Activated CD4-positive, alpha-beta T cell treated with anti-CD3 and anti-CD28 coated beads for 4 hours (primary cell): ENCODE results near the gene LRWD1.
"Not testable (repeated sequence)": the region's sequence is repeated elsewhere in the genome, so short reads cannot be mapped to it uniquely, and the experiment has no call there.

ENCODE experiments used
- DNase-seq, 2 donors: peaks; one replicate each; pipeline ENCODE4 v3.0.0-alpha.2; 2020

LRWD1 gene

DNA sequence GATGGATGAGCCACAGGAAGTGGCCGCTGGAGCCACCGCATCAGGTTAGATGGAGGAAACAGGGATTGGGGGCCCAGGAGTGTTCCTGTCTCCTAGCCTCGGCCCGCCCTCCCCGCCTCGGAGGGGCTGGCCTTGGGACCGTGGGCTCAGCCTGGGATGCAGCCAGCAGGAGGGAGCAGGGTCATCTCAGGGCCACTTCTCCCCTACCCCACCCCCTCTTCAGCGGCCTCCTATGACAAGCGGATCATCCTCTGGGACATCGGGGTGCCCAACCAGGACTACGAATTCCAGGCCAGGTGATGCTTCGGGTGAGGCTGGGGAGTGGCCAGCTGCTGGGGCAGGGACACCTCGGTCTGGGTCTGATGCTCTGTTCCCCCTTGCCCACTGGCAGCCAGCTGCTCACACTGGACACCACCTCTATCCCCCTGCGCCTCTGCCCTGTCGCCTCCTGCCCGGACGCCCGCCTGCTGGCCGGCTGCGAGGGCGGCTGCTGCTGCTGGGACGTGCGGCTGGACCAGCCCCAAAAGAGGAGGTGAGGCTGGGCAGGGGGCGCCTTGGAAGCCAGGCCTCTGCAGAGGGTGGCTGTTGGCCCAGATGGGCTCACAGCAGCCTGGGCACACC, 4.7 kb downstream of the LRWD1 start:
- DNase-seq, result no peak

DNA sequence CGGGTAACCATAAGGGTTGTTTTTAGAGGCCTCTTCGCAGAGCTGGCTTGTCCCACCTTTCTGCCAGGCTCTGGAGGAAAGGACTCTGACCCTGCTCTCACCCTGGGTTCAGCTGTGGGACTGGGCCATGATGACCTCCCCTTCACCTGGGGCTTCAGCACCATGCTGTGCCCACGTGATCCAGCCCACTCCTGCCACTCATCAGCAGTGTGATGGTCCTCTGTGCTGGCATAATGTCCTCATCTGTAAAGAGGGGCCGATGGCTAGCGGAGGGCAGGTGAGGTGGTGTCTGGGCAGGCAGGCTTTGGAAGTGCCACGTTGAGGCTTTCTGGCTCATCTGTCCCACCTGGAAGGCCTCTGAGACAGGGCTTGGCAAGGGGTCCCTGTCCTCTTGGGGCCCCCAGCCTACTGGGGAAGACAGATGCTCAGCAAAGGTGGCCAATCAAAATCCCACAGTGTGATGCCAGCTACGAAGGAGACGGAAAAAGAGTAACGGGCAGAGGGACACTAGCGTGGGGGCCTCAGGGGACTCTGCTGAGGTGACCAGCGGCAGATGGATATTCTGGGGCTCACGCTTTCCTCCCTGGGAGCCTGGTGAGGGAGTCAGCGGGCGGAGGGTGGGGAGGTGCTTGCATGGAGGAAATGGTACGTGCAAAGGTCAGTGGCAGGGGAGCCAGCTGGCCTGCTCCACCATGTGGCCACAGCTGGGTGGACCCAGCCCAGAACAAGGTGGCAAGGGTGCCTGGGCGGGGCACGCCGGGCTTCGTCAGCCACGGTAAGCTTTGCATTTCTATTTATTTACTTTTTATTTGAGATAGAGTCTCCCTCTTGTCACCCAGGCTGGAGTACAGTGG, 5.4 kb downstream of the LRWD1 start:
- DNase-seq, result no peak

DNA sequence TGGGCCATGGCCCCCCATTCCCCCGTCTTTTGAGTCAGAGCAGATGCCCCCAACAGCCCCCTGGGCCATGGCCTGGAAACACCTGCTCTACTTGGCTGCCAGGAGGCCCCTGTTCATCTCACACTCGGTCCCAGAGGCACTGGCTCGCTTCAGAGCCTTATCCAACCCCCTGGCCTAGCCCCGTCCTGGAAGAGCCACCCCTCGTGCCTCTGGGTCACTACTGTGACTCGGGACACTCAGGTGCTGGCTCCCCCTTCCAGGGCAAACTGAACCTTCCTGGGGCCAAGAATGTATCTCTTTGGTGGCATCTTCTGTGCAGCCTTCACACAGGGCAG, 7.0 kb downstream of the LRWD1 start:
- no peak for DNase-seq

DNA sequence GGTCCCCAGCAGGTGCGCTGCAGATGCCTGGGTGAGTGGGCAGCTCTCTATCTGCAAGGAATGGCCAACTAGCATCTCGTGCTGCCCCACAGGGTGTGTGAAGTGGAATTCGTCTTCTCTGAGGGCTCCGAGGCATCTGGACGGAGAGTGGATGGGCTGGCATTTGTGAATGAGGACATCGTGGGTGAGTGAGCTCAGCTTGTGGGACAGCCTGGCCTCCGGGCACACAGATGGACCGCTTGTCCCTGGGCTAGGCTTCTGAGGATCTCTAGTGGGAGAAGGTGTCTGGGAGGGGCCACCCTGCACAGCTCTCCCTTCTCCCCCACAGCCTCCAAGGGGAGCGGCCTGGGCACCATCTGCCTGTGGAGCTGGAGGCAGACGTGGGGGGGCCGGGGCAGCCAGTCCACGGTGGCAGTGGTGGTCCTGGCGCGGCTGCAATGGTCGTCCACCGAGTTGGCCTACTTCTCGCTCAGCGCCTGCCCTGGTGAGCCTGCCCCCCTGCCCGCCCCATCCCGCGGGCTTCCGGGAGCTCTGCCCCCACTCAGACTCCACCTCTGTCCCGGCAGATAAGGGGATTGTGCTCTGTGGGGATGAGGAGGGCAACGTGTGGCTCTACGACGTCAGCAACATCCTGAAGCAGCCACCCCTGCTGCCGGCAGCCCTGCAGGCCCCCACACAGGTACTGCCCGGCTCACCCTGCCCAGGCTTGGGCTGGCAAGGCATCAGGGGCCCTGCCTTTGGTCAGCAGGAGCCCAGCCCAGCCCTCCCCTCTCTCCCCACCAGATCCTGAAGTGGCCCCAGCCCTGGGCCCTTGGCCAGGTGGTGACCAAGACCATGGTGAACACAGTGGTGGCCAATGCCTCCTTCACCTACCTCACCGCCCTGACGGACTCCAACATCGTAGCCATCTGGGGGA, 7.6 kb downstream of the LRWD1 start:
- no peak for DNase-seq

DNA sequence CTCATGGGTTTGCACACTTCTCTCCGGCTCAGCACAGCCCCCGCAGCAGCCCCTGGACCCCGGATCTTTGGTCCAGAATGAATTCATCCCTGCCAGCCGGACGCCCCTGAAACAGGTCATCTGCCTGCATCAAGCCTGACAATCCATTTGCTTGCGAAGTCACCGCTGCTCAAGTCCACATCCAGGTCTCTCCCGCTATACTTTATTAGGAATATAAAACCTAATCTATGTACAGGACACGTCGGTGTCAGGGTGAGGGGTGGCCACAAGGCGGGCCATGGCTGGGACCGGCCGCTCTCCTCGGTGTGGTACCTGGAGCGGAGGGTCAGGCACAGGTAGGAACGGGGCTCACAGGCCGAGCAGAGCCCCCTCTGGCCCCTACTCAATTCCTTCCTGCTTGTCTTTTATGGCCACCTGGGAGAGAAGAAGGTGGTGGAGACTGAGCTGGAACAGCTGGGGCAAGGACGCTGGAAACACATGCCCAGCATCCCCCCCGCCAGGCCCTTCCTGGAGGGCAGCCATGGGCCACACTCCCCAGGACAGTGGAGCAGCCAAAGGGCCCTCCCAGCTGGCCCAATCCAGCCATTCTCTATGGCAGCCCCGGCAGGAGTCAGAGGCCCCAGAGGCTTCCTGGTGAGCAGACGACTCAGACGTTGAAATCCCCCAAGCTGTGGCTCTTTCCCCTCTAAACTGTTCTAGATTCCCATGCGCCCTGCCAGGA, 8.6 kb downstream of the LRWD1 start:
- DNase-seq, result no peak

DNA sequence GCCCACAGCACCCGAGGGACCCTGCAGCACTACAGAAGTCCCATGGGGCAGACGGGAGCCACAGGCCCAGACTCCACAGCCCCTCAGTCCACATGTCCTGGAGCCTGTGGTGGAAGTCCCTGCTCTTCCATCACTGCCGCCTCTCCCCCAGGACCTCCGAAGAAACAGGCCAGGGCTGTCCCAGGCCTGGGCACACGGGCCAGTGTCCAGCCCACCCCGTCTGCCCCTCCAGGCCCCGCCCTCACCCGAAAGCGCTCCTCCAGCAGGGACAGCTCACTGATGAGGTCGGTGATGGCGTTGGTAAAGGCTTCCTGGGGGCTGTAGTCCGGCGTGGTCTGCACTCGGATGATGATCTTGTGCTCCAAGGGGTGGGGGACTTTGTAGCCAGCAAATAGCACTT, 9.3 kb downstream of the LRWD1 start:
- DNase-seq, result not testable (repeated sequence)

DNA sequence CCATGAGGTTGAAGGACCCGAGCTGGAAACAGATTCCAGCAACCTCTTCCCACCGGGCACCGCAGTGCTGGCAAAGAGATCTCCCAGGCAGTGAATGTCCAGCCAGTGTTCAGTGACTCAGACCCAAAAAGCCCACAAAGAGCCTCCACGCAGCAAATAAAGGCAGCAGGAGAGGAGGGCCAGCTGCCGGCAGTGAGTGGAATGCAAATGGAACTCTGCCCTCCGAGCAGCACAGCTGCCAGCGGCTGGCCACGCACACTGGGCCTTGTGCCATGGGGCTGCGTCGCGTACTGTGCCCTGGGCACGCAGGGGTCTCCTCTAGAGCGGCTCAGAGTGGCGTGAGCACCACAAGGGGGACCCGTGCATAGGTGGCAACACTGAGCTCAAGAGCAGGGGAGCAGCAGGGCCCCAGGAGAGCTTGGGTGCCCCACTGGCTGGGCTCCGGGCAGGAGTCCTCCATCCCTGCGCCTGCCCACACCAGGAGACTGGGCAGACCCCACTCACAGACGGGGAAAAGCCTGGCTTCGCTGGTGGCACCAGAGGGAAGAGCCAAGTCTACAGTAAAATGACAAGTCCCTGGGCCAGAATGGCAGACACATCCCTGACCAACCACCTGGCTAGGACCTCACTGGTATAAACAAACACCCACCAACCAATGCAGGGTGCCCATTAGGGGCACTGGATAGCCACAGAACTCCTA, 10.1 kb downstream of the LRWD1 start:
- not testable (repeated sequence) for DNase-seq

DNA sequence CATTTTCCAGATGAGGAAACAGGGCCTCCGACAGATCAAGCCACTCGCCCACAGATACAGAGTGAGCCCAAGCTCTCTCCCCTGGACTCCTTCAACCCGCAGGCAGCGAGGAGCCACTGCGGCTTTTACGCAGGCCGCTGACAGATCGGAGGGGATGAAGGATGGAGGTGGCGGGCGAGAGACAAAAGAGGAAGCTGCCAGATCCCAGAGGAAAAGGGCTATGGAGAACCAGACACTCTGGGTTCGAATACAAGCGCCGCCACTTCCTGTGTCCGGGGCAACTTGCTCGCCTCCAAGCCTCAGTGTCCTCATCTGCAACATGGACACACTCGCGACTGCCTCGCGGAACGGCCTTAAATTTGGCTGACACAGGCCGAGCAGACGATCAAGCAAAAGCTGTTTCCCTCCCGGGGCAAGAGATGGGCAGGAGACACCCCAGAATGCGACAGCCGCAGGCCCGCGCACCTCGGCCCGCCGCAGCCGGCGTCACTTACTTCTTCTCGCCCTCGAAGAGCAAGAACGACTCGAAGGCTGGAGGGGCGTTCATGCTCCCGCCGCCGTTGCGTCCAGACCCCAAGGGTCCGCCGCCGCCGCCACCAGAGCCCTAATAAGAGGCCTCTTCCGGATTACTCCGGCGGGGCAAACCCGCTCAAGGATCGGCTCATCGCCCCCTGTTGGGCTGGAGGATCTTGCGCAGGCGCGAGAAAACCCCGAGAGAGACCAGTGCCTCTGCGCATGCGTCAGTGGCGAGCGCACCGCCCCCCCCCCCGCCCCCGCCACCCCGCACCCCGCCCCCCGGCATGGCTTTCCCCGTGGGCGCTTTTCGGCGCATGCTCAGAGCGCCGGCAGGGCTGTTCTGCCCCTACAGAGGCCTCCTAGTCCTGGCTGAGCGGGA, 13.8 kb downstream of the LRWD1 start, which contains the start of gene POLR2J:
Gene POLR2J, minus strand, starts transcription at position 609 of the 895 bp plus-strand sequence. Its CDS starts 62 bp downstream, at position 547.
- peak; percentile 81 to 99 for DNase-seq

DNA sequence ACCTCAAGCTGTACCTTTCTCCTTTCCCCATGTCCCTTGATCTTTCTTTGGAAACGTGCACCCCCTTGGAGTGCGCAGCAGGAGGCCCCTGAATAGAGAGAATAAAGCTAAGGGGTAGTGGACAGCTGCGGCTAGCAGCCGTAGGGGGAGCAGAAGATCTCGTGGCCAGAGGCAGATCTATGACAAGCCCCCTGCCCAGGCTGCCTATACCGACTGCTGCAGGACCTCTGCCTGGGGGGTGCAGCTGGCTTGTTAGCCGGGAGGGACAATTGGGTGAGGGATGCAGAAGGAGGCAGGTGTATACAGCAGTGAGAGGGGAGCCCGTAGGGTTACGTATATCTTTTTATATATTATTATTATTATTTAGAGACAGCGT, 14.4 kb downstream of the LRWD1 start:
- DNase-seq, result not testable (repeated sequence)

DNA sequence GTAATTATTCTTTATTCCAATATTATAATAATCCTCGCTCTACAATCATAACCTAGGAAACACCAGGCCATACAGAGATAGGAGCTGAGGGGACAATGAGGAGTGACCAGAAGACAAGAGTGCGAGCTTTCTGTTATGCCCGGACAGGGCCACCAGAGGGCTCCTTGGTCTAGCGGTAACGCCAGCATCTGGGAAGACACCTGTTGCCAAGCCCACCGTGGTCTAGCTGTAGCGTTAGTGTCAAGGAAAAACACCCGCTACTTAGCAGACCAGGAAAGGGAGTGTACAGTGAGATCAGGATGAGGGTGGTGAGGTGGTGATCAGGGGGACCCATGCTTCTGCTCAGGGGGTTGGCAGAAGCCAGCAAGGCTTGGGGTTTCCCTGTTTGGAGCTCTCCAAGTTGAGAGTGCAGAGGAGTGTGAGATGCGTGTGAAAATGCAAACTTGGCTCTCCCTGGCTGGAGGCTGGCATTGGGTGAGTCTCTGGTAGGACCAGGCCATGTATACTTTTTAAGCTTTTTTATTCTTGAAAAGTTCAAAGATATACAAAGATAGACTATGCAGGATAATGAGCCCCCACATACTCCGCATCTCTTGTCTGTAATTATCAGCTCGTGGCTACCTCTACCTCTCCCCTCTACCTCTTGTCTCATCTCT, 15.3 kb downstream of the LRWD1 start:
- not testable (repeated sequence) for DNase-seq

DNA sequence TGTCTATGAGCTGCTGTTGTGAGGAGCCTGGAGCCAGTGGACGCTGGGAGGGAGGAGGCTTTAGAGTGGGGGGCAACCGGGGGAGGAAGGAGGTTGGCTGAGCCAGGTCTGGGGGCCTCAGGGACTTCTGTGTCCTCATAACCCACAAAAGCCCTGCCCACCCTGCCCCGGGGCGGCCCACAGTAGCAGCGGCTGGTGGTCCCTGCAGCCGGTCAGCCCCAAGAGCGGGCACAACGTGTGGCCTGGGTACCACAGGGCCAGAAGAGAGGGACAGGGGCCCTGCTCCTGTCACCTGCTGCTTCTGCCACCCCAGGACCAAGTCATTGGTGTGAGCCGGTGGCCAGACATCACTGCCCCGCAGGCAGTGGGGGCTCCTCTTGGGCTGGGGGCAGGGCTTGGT, 17.2 kb downstream of the LRWD1 start:
- not testable (repeated sequence) for DNase-seq

DNA sequence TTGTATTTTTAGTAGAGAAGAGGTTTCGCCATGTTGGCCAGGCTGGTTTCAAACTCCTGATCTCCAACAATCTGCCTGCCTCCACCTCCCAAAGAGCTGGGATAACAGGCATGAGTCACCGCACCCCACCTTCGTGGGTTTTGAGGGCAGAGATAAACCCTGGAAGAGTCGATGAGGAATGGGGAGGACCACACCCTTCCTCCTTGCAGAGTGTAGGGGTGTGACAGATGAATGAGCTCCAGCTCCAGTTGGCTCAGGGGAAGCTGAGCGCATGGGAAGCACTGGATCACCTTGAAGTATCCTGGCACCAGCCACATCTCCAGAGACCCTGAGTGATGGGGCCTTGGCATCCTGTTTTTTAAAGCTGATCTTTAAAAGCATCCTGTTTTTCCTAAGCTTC, 19.5 kb downstream of the LRWD1 start:
- DNase-seq, result not testable (repeated sequence)

DNA sequence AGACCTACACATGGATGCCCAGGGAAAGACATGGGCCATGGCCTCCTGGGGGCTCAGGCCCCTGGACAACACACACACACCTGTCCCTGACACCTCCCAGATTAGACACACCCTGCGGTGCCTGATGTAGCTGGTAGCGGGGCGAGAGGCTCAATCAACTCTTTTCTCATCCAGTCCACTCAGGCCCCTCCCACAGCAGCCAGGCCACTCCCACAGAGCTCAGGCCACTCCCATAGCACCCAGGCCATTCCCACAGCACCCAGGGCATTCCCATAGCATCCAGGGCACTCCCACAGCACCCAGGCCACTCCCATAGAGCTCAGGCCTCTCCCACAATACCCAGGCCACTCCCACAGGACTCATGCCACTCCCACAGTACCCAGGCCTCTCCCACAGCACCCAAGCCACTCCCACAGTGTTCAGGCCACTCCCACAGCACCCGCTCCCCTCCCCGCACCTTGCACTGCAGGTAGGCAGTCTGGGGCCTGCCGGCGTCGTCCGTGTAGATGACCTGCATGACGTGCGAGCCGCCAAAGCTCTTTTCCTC, 25.8 kb downstream of the LRWD1 start:
- peak in 1 of 2 donors; percentile 3 for DNase-seq

DNA sequence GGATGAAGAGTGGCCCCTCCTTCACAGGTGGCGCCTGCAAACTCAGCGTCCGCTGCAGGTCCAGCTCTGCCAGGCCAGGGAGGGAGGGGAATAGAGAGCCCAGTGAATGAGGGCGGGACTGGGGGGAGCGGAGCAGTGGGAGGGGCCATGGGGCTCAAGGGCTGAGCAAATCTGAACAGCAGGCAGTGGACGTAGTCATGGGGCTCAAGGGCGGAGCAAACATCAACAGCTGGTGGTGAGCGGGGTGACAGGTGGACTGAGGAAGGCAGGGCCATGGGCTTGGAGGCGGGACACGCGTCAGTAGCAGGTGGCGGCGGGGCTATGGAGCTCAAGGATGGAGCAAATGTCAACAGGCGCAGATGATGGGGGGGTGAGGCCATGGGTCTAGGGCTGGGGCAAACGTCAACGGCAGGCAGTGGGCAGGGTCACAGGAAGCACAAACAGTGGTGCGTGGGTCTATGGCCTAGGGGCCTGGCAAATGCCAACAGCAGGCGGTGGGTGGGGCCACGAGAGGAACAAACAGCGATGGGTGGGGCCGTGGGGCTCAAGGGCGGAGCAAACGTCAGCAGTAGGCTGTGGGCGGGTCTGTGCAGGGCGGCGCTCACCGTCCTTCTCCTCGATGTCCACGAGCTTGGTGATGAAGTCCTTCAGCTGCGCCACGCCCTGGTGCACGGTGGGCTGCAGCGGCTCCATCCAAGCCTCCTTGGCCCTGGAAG, 28.6 kb downstream of the LRWD1 start:
- DNase-seq, result peak in 1 of 2 donors; percentile 2

DNA sequence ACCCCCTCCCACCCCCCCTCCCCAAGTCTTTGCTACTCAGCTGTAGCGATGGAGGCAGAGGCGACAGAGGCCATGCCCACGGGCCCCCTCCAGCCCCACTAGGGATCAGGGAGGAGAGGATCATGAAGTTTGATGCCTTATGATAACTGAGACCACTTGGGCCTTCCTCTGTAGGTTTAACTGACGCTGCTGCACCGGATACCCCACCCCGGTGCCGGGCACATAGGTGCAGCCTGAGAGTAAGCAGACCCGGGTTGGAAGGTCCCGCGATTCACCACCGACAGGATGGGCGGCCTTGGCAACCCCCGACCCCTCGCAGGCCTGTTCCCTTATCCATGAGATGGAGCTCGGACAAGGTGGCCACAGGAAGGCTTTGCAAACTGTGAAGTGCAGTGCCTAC, 29.2 kb downstream of the LRWD1 start:
- not testable (repeated sequence) for DNase-seq

DNA sequence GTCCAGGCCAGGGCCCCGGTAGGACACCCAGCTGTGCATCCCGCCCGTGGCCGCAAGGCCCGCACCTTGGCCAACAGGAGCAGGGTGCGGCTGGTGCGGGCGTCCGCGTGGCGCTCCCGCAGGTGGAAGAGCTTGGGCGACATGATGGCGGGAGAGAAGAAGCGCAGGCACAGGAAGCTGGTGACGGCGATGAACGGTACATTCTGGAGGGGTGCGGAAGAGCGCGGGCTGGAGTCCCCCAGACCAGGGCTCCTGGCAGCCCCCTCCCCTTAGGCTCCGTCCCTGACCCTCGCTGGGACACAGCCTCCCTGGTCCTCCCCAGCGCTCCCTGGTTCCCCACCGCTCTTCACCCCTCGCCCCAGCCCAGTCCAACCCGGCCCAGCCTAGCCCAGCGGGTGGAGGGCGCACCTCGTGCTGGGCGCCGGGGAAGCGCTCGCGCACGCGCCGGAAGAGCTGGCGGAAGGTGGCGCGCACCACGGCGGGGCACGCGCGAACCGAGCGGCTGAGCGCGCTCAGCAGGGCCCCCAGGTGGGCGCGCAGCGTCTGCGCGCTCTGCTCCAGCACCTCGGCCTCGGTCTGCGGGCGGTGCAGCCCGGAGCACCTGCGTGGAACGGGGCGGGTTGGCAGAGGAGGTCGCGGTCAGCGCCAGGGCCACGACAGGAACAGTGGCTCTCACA, 29.8 kb downstream of the LRWD1 start:
- not testable (repeated sequence) for DNase-seq

DNA sequence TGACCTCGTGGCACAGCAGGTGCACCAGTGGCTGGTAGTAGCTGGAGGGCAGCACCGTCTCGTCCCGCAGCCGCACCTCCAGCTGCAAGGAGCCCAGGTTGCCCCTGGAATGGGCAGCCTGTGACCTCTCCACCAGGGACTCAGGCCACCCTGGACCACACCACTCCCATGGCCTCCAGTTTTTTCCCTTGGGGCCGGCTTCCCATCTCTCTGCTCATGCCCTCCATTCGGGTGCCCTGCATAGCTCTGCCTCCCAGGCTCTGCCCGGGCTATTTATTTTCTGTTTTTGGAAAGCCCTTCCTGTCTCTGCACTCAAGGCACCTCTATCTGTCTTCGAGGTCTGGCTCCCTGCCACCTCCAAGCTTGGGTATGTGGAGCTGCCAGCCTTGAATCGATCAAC, 32.1 kb downstream of the LRWD1 start:
- not testable (repeated sequence) for DNase-seq

DNA sequence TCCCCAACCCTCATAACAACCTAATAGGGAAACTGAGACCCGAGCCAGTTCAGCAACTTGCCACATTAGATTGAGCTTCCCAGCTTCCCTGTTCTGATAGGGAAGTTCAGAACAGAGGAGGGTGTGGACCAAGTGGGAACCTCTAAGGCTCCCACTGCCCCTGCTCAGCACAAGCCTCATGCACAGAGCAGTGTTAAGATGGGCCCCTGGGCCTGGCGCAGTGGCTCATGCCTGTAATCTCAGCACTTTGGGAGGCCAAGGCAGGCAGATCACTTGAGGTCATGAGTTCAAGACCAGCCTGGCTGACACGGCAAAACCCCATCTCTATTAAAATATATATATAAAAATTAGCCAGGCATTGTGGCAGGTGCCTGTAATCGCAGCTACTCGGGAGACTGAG, 32.5 kb downstream of the LRWD1 start:
- not testable (repeated sequence) for DNase-seq

DNA sequence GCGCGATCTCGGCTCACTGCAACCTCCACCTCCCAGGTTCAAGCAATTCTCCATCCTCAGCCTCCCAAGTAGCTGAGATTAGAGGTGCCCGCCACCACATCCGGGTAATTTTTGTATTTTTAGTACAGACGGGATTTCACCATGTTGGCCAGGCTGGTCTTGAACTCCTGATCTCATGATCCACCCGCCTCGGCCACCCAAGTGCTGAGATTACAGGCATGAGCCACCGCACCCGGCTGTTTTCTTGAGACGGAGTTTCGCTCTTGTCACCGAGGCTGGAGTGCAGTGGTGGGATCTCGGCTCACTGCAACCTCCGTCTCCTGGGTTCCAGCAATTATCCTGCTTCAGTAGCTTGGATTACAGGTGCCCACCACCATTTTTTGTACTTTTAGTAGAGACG, 33.5 kb downstream of the LRWD1 start:
- DNase-seq, result not testable (repeated sequence)
